Measurements from ENCODE around the gene SERP2. TPM values are rescaled to one million over a fixed set of nuclear protein-coding genes. Genes with fewer than 3 reads are reported as not detected.

Gene SERP2
- polyA plus RNA-seq, 3 donors = 9.6 to 12.2 (median 11.8) TPM

DNA sequence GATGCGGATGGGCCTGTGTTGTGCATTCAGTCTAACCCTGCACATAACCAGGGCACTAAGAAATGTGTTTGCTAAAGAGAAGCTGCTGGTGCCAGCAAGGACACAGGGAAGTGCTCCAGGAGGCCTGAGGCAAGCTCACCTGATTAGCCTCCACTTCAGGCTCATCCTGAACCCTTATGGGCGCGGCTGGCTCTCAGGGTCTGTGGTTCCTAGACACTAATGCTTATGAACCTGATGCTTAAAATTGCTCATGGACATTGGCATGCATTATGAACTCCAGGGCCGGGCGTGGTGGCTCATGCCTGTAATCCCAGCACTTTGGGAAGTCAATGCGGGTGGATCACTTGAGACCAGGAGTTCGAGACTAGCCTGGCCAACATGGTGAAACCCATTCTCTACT lies 34.3 kb downstream of the SERP2 start:
- DNase-seq = no peak

DNA sequence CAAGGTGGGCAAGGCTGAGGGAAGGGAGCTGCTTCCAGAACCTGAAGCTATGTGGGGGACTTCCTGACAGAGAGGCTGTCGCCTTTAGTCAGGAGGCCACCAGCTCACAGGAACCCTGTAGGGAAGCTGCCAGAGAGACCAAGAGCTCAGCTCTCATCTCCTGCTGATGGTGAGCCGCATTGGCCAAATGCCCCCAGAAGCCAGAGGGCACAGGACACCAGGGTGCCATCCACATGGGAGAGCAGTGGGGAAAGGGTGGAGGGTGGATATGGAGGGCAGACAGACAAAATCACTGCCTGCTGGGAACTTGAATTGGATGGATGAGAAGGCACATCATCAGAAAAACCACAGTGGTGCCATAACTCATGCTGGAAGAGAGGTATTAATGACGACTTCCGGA lies 36.0 kb downstream of the SERP2 start:
- no peak for DNase-seq

DNA sequence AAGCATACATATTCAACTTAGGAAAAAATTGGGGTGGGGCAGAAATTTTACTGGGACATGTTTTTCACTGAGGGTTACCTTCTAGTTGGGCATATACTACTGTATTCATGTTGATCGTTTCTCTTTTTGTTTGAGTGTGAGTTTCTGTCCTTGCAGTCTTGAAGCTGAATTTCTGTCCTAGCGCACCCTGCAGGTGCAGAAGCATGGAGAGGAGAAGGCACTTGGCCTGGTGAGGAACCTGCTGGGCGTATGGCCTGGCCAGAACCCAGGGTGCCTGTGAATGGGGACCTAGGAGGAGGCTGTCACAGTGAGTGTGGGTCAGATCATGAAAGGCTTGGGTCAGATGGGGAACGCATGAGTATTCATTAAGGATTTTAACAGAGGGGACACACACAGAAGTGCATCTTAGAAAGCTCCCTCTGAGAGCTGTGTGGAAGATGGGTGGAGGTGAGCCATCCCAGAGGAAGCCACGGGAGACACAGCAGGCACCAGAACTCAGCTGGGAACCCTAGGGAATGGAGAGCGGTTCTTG lies 36.8 kb downstream of the SERP2 start:
- DNase-seq = no peak

DNA sequence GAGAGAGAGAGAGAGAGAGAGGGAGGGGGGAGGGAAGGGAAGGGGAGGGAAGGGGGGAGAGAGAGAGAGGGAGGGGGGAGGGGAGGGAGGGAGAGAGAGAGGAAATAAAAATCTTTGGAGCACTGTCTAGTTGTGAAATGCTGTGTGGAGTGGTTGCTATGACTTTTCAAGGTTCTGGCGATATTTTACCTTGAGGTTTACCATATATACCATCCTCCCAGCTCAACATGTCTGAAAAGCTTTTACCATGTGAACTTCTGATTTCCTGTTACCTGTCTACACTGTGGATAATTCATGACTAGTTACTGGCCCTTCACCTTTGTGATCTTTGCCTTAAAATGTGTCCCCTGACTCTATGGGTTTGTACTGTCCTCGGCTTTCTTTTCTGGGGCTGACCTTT lies 38.2 kb downstream of the SERP2 start:
- DNase-seq = no peak

DNA sequence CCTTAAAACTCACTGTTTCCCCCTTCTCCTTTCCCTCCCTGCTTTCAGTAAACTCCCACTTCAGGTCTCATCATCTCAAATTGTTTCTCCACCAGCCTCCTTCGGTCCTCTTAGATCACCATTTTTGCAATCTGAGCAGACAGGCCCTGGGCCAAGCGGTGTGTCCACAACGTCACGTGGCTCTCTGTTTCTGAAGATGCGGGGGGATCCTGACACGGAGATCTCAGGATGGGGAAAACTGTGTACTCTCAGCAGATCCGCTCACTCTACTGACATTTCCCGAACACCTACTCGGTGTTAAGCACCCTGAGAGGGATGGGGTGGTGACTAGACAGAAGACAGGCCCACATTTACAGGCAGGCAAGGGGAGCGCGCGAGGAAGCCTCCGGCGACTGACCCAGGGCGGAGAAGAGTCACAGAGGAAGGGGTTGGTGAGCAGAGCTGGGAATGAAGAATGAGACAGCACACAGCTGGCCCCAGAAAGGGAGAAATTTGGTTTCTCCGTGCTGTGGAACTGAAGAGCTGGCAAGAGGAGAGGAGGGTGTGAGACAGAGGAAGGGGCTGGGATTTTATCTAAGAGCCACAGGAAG lies 38.8 kb downstream of the SERP2 start:
- no peak for DNase-seq

DNA sequence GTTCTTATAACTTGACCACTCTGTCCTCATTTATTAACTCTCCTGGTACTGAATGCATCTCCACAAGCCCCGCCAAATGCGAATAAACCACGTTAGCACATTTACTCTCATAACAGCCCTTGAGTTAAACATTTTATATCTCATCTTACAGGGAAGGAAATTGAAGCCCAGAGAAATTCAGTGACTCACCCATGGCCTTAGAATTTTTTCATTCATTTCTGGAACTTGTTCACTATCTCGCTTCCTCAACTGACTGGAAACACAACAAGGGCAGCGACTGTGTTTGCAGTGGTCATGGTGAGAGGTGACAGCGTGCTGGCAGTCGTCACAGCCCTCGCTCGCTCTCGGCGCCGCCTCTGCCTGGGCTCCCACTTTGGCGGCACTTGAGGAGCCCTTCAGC lies 39.5 kb downstream of the SERP2 start:
- DNase-seq = no peak

DNA sequence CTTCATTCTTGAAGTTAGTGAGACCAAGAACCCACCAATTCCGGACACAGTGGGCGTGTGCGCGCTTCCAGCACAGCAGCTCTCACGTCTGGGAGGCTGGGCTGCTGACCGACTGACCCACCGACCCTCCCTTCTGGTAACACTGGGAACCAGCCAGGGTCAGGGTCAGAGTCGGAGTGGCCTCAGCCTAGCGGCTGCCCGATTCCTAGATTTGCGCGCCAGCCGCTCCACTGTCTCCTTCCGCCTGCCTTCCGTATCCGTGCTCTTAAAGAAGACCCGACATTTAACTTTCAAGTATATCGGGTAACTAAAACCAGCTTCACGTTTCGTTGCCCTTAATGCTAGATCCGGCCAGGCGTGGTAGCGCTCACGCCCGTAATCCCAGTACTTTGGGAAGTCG lies 41.1 kb downstream of the SERP2 start:
- DNase-seq = no peak

DNA sequence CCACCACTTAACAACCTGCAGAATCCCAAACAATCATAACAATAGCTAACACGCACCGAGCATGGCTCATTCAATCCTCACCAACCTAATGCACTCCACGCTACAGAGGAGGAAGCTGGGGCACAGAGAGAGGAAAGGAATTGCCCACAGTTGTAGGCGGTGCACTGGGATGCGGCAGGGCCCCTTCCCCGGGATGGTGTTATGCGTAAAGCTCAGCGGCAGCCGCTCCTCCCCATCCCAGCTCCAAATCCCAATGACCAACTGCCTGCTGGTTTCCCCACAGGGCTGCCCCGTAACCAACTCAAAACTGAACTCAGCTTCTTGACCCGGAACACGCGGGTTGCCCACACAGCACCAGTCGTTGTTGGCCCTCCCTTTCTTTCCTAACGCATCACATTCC lies 42.2 kb downstream of the SERP2 start:
- no peak for DNase-seq

DNA sequence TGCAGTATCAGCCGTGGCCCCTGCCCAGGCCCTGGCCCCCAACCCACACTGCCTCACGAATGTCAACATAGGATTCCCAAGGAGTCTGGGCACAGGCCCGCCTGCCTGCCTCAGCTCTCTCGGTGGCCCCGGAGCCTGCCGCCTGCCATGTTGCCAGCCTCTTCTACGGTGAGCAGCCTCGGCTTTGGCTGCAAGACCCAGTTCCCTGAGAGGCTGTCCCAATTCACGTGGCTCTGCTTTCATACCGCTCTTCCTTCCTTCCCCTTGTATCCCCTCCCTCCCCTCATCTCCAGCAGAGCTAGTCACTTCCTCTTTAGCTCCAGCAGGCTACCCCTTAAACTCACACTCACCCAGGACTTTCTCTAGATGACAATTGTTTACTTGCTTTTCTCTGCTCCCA lies 42.7 kb downstream of the SERP2 start:
- DNase-seq = no peak

DNA sequence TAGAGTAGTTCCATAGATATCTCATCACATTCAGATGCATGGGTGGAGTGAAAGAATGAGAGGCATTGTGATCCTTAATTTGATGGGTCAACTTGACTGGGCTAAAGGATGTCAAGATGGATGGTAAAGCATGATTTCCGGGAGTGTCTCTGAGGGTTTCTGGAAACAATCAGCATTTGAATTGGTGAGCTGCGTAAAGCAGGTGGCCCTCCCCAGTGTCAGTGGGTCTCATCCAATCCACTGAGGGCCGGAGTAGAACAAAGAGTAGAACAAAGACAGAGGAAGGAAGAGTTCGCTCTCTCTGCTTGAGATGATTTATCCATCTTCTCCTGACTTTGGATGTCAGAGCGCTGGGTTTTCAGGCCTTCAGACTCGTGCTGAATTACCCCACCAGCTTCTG lies 43.1 kb downstream of the SERP2 start:
- DNase-seq = no peak

DNA sequence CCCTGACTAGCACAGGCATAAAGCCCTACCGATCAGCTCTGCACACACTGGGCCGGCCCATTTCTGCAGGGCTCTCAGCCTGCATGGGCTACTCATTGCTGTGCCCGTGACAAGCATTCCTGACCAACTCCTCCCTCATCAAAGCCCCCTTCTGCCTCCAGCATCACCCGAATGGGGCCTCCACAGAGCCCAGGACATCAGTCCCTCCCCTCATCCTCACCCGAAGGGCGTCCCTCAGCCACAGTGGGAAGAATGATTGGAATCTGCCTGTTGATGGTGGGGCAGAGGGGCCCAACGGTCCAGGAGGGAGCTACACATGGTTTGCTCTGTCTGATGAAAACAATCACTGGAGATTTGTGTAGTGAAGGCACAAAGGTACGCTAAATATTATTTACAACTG lies 43.8 kb downstream of the SERP2 start:
- DNase-seq = no peak

DNA sequence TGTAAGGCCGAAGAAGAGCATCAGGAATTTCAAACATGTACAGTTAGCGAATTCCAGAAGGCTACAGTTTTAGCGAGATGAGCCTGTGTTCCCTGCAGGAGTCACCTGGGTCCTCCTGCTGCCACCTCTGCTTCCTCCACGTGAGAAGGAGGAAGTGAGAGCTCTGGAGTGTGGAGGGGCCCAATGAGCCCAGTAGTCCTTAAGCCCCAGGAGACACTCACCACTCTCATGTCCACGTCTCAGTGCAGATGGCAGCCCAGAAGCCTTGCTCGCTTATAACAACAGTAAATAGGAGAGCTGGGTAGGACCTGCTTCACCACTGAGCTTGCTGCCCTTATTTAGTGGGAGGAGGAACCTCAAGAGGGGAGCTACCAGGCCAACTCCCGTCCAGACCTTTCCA lies 44.3 kb downstream of the SERP2 start:
- no peak for DNase-seq

DNA sequence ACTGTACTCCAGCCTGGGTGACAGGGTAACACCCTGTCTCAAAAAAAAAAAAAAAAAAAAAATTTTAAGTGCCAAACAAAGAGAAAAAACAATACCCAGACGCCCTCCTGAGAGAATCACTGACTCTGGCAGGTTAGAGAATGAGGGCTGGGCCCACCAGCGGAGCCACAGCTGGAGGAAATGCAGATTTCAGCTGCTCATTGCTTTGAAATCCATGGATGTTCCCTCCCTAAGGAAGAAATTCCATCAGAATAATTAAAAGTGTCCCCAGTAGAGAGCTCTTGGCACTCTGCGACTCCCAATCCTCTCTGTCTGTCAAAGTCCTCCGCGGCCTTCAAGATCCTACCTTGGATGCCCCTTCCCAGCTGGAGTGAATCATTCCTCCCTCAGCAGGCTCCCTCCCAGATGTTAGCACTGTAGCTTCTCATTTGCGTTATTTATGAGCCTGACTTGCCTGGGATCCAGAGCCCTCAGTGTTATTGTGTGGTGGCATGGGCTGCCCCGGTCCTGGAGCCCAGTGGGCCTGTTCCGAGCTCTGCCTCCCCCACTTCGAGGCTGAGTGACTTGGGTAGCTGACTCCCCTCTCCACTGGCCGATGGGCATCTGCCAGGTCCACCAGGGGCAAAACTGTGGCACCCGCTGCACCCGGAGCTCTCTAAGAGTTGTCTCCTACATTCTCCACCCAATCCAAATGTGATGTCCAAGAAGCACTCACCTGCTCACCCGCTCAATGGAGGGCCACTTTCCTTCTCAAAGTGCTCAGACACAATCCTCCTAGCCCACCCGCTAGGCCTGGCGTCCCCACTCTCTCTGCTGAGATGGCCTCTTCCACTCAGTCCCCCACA lies 47.0 kb downstream of the SERP2 start:
- DNase-seq = no peak

DNA sequence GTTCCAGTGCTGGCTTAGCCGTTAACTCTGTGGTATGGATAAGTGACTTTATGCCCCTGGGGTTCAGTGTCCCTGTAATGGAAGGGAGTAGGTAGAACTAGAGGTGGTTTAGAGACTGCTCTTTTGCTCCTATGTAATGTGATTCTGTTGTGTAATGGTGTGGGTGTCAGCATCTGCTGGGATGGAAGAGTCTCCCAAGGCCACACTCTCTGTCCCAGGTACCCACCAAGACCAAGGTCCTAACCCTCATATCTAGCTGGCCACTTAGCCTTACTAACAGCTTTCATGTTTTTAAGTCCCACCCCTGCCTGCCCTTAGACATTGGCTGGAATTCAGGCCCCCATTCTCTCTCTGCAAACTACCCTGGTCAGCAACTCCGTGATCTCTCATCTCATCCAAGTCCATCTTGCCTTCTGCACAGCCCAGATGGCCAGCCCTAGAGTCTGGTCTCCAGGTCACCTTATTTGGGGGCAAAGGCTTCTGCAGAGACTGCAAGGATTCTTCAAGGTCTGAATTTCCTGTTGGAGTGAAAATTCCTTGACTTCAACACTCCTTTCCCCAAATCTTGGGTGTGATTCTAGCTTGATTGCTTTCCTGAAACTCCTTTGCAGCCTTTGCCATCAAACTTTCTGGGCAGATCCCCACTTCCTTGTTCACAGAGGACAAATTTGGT lies 48.4 kb downstream of the SERP2 start:
- DNase-seq = no peak

DNA sequence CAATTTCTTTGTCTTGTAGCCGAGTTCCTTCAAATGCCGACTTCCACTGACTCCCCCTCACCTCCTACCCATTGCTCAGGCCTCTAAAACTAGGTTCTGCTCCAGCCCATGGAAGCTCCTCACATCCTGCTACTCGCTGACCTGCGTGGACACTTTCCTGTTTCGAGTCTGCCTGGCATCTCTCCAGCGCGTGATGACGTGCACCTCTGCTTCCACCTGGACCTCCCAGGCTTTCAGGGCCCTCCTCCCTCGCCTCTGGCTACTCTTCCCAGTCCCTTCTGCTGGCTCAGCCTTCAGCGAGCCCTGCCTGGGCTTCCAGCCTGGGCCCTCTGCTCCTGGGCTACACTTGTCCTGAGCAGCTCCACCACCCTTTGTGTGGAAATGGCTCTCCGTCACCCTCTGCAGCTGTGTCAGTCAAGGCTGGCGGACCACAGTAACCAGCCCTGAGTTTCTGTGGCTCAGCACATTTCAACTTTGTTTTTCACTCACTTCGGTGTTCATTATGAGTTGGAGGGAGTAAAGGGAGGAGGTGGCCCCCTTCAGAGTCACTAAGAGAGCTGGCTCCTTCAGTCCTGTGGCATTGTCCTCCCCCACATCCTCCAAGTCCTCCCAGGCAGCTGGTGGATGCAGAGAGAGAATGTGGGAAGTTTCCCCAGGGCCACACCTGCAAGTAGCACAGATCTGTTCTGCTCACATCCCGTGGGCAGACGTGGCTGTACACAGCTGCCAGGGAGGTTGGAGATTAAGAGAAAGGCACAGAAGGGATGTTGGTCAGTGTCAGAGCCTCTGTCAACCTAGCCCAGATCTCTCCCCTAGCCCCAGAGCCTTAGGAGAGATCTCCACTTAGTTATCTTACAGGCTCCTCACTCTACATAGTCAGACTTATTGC lies 49.4 kb downstream of the SERP2 start:
- no peak for DNase-seq

DNA sequence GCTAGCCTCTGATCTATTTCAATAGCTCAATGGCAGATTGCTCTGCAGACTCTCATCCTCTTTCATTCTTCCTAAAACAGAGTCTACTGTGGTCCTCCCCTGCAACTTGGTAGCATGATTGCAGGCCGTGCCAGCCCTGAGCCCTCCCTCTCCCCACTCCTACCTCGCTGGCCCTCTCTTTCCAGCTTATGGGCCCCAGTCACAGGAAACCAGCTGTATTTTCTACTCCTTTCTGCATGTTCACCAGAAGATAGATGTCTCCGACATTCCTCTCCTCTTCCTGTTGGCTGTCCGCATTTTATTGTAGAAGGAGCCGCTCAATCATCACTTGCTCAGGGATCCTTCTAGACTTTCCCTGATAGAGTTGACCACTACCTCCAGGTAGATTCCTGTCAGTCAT lies 50.2 kb downstream of the SERP2 start:
- no peak for DNase-seq

DNA sequence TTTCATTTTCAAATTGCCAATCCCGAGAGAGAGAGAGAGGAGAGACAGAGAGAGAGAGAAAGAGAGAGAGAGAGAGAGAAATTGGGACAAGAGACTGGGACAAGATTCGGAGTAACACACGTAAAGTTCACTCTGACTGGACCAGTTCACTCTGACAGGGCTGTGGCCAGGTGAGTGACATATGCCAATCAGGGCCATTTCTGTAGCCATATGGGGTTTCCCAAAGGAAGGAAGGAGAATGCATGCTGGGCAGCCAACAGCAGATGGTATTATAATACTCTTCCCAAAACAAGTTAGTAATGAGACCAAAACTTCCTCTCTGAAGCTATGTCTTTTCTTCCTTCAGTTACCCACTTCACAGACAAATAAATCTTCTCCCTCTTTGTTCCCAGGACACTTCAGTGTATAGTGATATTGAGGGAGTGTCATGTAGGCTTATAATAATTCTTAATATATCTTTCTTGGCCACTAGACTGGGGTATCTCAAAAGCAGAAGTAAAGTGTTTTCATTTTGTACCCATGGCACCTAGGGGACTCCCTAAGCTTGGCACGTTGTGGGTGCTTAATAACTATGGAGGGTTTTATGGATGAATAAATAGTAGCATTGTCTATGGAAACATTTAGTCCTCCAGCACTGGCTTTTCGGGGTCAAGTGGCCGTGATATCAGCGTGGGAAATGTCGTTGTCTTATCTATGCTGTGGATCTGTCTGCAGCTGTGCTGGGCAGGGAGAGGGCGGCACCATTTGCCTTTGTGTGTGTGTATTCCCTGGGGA lies 51.6 kb downstream of the SERP2 start:
- DNase-seq = no peak

DNA sequence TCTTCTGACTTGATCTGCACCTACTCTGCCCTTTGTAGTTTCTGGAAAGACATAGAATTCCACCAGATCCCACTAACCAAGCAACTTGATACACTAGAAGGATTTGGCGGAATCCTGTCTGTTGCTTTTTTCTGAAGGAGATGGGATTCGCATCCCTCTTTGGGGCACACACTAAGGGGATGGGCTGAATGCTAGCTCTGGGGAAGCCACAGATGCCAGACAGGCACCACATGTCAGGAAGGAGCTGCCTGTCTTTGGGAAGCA lies 52.1 kb downstream of the SERP2 start:
- no peak for DNase-seq

DNA sequence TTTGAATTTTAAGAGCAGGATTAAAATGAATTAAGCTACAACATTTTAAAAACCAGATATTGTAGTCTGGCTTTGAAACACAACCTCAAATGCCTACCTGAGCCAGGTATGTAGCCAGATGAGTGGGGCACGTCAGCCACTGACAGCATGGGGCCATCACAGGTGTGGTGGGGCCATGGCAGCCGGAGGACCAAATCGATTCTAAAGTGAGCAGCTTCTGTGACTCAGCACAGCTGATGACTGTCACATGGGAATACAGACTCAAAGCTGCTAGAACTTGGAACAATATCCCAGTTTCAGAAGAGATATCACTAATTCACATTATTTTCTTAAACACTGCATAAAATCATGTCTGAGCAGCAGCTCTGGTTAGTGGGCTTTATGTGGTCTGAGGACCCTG lies 52.8 kb downstream of the SERP2 start:
- DNase-seq = no peak

DNA sequence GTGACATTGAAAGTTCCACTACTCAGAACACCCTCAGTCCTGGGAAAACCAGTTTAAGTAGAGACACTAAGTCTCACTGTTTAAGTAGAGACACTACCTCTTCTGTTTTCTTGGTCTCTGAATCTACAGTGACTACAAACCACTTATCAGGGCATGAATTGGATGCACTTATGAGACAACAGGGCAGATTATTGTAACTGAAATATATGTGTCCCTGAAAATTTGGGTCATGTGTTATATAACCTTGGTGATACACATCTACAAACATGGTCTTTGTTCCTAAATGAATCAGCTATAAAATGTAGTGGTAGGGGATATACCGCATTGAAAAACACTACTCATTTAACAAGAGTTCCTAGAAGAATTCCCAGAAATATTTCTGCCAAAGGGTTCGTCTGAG lies 55.7 kb downstream of the SERP2 start:
- DNase-seq = no peak

DNA sequence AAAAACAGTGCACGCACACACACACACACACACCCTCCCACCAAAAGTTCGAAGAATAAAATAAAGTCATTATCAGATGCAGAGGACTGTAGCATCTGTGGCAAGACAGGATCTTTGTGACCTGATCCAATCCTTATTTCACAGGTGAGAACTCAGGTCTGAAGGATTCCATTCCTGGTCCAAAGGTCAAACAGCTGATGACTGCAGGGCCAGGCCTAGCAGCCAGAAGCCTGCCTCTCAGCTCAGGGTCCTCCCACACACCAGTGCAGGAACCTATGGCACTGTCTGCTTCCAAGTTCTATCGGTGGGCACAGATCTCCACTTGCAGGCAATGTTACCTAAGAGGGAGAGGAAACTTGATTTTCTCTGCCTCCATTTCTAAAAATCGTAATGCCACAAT lies 57.5 kb downstream of the SERP2 start:
- peak; percentile 42 for DNase-seq

DNA sequence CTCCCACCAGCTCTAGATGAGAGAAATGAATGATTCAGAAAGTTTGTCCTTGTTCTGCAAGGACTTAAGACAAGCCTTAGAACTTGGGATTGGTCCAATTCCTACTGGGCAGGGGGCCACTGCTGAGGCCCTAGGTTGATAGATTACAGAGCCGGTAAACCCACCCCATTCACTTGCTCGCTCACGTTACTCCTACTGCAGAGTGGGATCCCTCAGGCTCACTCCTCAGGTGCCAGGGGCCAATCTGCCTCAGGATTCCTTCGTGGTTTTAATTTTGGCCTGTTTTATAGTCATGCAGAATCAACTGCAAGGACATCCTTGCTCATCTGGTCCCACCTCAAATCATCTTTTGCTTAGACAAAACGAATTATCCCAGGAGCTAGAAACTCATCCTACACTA lies 59.0 kb downstream of the SERP2 start:
- no peak for DNase-seq

Data from renal pelvis (tissue), 4 donors.